ENCODE measurements around the gene CAMSAP1. TPM values are rescaled to one million over a fixed set of nuclear protein-coding genes. Genes with fewer than 3 reads are reported as not detected.

Gene CAMSAP1
- total RNA-seq, 2 experiments from 2014 or later = 30.4 to 33.0 TPM

- Histone ChIP-seq H3K9me2 (ENCODE audit: insufficient read depth, low read length) (no peaks in the 10 kb centered on the region), H3K9me3 (ENCODE audit: low read length) (no peaks in the 10 kb centered on the region), H3K4me3 (ENCODE audit: low read depth, low read length, poor library complexity, severe bottlenecking) (no peak overlapping the region), H4K20me1 (ENCODE audit: insufficient read depth, low read length) (no peaks in the 10 kb centered on the region), H3K4me2 (ENCODE audit: low read length) (no peak overlapping the region), H2AFZ (ENCODE audit: low read length) (no peak overlapping the region), H3K79me2 (ENCODE audit: insufficient read depth, low read depth, low read length) (no peaks in the 10 kb centered on the region), H3K4me1 (ENCODE audit: insufficient read depth, low read length, poor library complexity, severe bottlenecking) (no peaks in the 10 kb centered on the region), H3K36me3 (ENCODE audit: insufficient read depth, low read length) (no peaks in the 10 kb centered on the region), H3K27ac (ENCODE audit: low read depth, low read length, poor library complexity, severe bottlenecking) (no peak overlapping the region)
- BruUV-seq (replicated peaks) = no TSS peak
- intact Hi-C loops (cut with micrococcal nuclease; ENCODE audit: unreplicated experiment) = no loop called here
- POLR2A ChIA-PET = no interaction called here
- CTCF ChIA-PET (ENCODE audit: unreplicated experiment) = no interaction called here
- TF ChIP-seq CTCF (conservative IDR thresholded peaks at IDR 0.05; ENCODE audit: low read length) = no peak
- TF ChIP-seq EZH2phosphoT487 (IDR thresholded peaks at IDR 0.05; ENCODE audit: borderline replicate concordance, low read depth, low read length) = no peak
- no peak for DNase-seq (ENCODE audit: low spot score)
Observed at GRCh38 chr9:135762921-135763320, 144.4 kb downstream of the CAMSAP1 start.

- Histone ChIP-seq H3K9me2 (ENCODE audit: insufficient read depth, low read length) (no peaks in the 10 kb centered on the region), H3K79me2 (ENCODE audit: insufficient read depth, low read depth, low read length) (no peaks in the 10 kb centered on the region), H3K9me3 (ENCODE audit: low read length) (no peaks in the 10 kb centered on the region), H3K4me1 (ENCODE audit: insufficient read depth, low read length, poor library complexity, severe bottlenecking) (no peaks in the 10 kb centered on the region), H4K20me1 (ENCODE audit: insufficient read depth, low read length) (no peaks in the 10 kb centered on the region), H2AFZ (ENCODE audit: low read length) (no peak overlapping the region), H3K4me2 (ENCODE audit: low read length) (no peak overlapping the region), H3K36me3 (ENCODE audit: insufficient read depth, low read length) (no peaks in the 10 kb centered on the region), H3K27ac (ENCODE audit: low read depth, low read length, poor library complexity, severe bottlenecking) (no peak overlapping the region), H3K4me3 (ENCODE audit: low read depth, low read length, poor library complexity, severe bottlenecking) (no peak overlapping the region)
- ChIA-PET POLR2A (no interaction called here), CTCF (ENCODE audit: unreplicated experiment) (no interaction called here)
- TF ChIP-seq CTCF (conservative IDR thresholded peaks at IDR 0.05; ENCODE audit: low read length) (no peak), EZH2phosphoT487 (IDR thresholded peaks at IDR 0.05; ENCODE audit: borderline replicate concordance, low read depth, low read length) (no peak)
- intact Hi-C loops (cut with micrococcal nuclease; ENCODE audit: unreplicated experiment) = no loop called here
- BruUV-seq (replicated peaks) = no TSS peak
- DNase-seq (ENCODE audit: low spot score) = no peak
Observed at GRCh38 chr9:135761845-135762168, 145.5 kb downstream of the CAMSAP1 start.

- ChIA-PET CTCF (ENCODE audit: unreplicated experiment) (no interaction called here), POLR2A (no interaction called here)
- Histone ChIP-seq H3K9me3 (ENCODE audit: low read length) (no peaks in the 10 kb centered on the region), H3K4me2 (ENCODE audit: low read length) (no peak overlapping the region), H3K4me3 (ENCODE audit: low read depth, low read length, poor library complexity, severe bottlenecking) (no peak overlapping the region), H4K20me1 (ENCODE audit: insufficient read depth, low read length) (no peaks in the 10 kb centered on the region), H3K4me1 (ENCODE audit: insufficient read depth, low read length, poor library complexity, severe bottlenecking) (no peaks in the 10 kb centered on the region), H3K79me2 (ENCODE audit: insufficient read depth, low read depth, low read length) (no peaks in the 10 kb centered on the region), H3K27ac (ENCODE audit: low read depth, low read length, poor library complexity, severe bottlenecking) (no peak overlapping the region), H3K9me2 (ENCODE audit: insufficient read depth, low read length) (no peaks in the 10 kb centered on the region), H2AFZ (ENCODE audit: low read length) (no peak overlapping the region), H3K36me3 (ENCODE audit: insufficient read depth, low read length) (no peaks in the 10 kb centered on the region)
- no peak for DNase-seq (ENCODE audit: low spot score)
- no TSS peak for BruUV-seq (replicated peaks)
- TF ChIP-seq EZH2phosphoT487 (IDR thresholded peaks at IDR 0.05; ENCODE audit: borderline replicate concordance, low read depth, low read length) = no peak
- no peak for TF ChIP-seq CTCF (conservative IDR thresholded peaks at IDR 0.05; ENCODE audit: low read length)
- intact Hi-C loops (cut with micrococcal nuclease; ENCODE audit: unreplicated experiment) = no loop called here
Observed at GRCh38 chr9:135761150-135761844, 146.0 kb downstream of the CAMSAP1 start.

Data from OCI-LY7 (cell line).